ENCODE measurements around the gene SLC4A1.

The SLC4A1 gene

GRCh38 chr17:44283344-44284023 lies 15.5 kb upstream of the SLC4A1 start:
- no peak for DNase-seq (ENCODE audit: low read depth in 2 of 2)

DNA sequence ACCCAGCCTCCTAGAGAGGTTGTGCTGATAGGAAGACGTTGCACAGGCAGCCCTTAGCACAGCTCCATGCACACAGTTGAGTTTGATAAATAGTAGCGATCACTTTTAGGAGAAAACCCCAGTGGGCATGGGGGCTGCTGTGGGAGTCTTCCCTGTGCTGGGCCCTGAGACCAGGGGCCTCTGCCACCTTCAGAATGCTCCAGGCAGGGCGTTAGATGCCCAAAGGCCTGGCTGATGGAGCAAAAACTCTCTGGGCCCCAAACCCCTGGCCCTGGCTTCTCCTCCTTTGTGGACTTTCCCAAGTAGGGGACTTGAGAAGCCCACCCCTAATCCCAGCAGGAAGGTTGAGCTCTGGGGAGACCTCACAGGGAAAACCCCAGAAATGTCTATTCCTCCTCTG lies 14.3 kb upstream of the SLC4A1 start:
- DNase-seq (ENCODE audit: low read depth in 2 of 2): no peak

- no peak for DNase-seq (ENCODE audit: low read depth in 2 of 2)
Observed at GRCh38 chr17:44281570-44281969, 13.6 kb upstream of the SLC4A1 start.

GRCh38 chr17:44280392-44280937 lies 12.5 kb upstream of the SLC4A1 start:
- no peak for DNase-seq (ENCODE audit: low read depth in 2 of 2)

DNA sequence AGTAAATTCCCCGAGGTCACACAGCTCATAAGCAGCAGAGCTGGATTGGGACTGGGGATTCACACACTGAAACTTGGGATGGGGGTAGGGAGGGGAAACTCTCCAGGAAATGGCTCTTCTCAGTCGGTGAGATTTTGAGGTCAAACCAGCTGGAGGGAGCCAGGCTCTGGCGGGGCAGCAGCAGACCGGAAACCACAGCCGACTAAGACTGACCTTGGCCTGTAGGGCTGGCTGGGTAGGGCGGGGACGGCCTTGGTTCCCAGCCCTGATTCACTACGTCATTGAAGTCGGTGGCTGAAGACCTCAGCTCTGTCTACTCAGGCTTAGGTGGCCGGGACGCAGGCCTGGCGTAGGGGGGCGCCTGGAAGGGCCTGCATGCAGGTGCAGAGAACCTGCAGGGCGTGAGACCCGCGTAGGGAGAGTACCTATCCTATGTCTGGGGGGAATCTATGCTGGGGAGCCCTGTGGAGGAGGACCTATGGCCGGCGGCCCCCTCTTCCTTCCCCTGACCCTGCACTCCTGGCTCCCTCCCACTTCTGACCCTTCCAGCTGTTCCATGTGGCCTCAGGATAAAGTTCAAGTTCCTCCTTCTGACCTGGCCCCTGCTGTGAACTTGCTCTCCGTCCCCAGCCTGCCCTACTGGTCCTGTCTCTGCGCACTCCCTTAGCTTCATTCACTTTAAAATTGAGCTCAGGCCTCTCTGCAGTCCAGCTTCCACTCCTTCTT lies 11.9 kb upstream of the SLC4A1 start:
- DNase-seq (ENCODE audit: low read depth in 2 of 2): no peak

DNA sequence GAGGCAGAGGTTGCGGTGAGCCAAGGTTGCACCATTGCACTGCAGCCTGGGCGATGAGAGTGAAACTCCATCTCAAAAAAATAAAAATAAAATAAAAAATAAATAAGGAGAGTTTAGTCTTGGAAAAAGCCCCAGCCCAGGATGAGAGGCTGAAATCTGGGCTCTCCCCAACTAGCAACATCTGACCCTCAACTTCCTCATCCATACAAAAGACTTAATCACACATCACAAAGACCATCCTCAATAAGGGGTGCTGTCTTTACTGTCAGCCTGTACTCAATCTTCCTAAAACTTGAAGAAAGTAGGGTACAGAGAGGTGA lies 11.4 kb upstream of the SLC4A1 start:
- DNase-seq (ENCODE audit: low read depth in 2 of 2): no peak

DNA sequence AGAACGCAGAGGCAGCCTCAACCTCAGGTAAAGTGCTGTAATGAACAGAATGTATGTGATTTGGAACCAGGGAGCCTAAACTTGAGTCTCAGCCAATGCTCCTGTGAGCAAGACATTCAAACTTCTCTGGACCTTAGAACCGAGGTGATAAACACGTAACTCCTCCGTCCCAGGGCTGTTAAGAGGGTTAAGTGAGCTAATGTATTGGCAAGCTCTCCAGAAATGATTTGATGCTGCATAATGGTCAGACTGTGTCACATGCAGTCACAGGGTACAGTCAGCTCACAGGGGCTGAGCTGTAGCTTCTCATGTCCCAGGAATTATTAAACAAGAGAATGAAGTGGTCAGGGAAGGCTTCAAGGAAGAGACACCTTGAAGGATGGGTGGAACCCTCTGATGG lies 10.0 kb upstream of the SLC4A1 start:
- DNase-seq (ENCODE audit: low read depth in 2 of 2): no peak

- DNase-seq (ENCODE audit: low read depth in 2 of 2): no peak
Observed at GRCh38 chr17:44273607-44274006, 5.7 kb upstream of the SLC4A1 start.

DNA sequence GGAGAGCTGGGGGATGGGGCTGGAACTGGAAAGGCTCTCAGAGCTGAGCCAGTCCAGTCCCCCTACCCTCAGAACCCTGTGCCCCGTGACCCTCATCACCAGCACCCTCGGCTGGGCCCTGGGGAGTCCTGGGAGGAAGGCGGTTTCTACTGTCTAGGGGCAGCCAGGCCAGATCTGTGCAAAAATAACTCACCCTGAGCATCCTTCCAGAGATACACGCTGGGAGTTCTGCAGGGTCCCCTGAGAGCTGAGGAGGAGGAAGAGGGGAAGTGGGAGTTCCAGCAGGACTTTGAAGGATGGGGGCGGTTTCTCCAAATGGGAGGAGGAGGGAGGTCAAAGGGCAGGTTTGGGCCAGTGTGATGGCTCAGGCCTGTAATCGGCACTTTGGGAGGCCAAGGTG lies 5.0 kb upstream of the SLC4A1 start:
- DNase-seq (ENCODE audit: low read depth in 2 of 2): no peak

GRCh38 chr17:44272321-44272951 lies 4.5 kb upstream of the SLC4A1 start:
- DNase-seq (ENCODE audit: low read depth in 2 of 2): no peak

DNA sequence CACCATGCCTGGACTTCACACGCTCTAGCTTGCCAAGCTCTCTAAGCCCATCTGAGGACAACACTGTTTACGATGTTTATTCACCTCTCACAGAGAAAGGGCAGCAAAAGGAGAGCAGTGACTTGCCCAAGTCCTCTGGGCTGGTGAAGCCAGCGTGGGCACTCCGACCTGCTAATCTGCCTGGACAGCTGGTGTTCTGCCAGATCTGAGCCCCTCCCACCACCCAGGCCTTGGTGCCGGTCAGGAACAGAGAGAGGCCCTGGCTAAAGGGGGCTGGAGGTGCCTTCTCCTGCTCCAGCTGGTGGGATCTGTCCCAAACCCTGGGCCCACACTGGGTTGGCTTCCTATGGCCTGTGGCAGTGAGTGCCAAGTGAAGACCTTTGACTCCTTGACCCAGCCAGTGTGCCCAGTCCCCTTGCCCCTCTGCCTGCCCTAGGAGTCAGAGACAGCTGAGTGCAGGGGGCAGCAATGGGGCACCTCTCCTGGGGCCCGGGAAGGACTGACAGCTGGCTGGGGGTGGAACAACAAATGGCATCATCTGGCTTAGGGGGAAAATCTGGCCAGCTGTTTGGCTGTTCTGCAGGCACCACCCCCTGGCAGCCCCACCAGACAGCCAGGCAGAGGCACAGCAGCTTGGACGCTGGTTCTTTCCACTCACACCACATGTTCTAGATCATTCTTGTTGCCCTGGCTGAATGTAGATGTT lies 1.8 kb upstream of the SLC4A1 start:
- DNase-seq (ENCODE audit: low read depth in 2 of 2): no peak

DNA sequence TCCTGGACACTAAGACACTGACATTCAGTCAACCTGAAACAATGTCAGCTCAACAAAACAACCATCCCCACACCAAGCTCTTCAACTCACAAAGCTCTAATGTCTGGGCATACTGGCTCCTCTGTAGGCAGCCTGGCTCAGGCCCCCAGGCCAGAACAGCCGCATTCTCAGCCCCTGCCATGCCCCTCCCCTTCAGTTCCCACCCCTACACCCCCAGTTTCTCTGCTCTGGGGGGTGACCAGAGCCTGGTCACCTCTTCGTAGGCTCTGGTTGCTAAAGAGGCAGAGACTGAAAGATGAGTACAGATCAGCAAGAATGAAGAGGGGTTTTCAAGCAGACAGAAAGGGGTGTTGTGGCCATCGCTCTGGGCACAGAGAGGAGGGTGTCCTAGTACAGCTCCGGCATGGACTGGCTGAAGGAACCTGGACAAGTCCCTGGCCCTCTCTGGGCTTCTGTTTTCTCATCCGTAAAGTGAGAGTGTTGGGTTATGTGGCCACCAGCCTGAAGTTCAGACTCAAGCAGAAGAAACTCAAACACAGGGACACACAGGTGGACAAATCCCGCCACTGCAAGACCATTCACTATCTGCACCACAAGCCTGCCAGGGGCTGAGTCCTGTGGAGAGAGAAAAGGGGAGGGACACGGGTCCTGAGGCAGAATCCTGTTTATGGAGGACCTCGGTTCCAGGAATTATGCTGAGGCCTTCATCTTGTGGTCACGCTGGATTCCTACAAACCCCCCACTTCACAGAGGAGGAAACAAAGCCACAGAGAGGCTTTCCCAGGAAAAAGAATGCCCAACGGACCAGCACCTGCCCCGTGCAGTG lies 987 bp upstream of the SLC4A1 start:
- DNase-seq (ENCODE audit: low read depth in 2 of 2): no peak

- DNase-seq (ENCODE audit: low read depth in 2 of 2): no peak
Observed at GRCh38 chr17:44267165-44267455, 825 bp downstream of the SLC4A1 start.

- no peak for DNase-seq (ENCODE audit: low read depth in 2 of 2)
Observed at GRCh38 chr17:44266402-44267164, 1.4 kb downstream of the SLC4A1 start.

- DNase-seq (ENCODE audit: low read depth in 2 of 2): no peak
Observed at GRCh38 chr17:44263345-44263902, 4.5 kb downstream of the SLC4A1 start.

DNA sequence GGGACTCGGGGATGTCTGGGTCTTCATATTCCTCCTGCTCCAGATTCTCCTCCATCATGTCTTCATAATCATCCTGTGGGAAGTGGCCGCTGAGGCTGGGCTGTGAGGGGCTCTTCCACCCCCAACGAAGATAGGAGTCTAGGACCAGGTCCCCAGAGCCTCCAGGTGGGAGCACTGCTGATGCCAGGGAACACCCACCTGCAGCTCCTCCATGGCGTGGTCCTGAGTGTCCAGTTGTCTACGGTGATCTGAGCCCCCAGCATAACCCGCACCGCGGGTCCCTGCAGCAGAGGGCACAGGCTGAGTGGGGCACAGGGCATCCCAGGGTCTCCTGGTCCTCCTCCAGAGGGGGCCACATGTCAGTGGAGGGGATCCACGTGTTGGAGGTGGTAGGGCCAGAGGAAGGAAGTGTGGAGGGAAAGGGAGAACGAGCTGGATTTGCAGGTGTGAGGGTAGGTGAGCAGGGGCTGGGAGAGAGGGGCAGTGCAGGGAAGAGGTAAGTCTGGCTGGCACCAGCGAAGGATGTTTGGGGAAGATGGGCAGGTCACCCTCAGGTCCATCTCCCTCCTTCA lies 5.2 kb downstream of the SLC4A1 start:
- no peak for DNase-seq (ENCODE audit: low read depth in 2 of 2)

DNA sequence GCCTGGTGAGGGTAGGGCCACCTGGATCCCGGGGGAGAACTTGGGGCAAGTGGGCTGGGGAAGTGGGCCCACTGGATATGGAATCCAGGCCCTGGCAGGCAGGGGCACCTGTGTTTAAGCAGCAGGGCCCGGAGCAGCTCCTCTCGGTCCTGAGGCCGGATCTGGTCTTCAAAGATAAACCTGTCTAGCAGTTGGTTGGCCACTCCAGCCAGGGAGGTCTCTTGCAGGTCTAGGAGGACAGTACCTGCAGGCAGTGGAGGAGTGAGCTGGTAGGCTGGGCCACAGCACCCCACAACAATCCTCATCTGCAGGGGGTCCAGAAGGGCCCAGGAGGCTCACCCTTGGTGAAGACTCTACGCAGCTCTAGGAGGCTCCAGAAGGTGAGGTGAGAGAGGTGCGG lies 7.6 kb downstream of the SLC4A1 start:
- no peak for DNase-seq (ENCODE audit: low read depth in 2 of 2)

GRCh38 chr17:44258811-44259351 lies 9.1 kb downstream of the SLC4A1 start:
- DNase-seq (ENCODE audit: low read depth in 2 of 2): no peak

DNA sequence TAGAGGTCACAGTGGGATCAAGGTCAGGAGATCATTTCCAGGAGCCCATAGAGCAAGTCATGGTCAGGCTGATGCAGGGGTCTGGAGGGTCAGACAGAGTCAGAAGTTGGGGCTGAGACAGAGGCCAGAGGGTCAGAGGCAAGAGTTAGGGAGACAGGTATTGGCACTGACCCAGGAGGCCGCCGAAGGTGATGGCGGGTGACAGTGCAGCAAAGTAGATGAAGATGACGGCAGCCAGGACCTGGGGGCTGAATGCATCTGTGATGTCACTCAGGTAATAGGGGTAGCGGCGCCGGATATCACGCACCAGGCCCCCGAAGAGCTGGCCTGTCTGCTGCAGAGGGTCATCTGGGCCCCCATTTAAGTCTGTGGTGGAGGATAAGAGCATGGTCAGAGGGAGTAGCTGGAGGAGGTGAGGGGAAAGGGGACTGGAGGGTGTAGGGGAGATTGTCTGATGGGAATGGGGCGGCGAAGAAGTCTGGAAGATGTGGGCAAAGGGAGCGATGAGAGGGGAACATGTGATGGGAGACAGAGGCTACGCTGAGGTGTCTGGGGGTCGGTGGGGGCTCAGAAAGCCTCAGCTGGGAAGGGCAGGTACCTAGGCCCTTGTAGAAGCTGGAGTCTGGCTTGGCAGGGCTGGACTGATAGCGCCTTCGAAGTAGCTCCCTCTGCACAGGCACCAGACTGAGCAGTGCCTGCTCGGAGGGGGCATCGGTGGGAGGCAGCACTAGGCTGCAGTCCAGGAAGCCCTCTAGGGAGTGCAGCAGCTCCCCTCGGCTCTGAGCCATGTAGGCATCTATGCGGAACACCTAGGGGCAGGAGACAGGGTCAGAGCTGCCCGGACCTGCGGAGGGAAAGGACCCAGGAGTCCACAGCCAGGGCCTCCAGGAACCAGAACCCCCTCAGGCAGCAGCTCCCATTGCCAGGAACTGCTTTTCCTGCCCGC lies 9.8 kb downstream of the SLC4A1 start:
- DNase-seq (ENCODE audit: low read depth in 2 of 2): no peak
